Measurements from ENCODE around the gene NPHP4.

The NPHP4 gene

DNA sequence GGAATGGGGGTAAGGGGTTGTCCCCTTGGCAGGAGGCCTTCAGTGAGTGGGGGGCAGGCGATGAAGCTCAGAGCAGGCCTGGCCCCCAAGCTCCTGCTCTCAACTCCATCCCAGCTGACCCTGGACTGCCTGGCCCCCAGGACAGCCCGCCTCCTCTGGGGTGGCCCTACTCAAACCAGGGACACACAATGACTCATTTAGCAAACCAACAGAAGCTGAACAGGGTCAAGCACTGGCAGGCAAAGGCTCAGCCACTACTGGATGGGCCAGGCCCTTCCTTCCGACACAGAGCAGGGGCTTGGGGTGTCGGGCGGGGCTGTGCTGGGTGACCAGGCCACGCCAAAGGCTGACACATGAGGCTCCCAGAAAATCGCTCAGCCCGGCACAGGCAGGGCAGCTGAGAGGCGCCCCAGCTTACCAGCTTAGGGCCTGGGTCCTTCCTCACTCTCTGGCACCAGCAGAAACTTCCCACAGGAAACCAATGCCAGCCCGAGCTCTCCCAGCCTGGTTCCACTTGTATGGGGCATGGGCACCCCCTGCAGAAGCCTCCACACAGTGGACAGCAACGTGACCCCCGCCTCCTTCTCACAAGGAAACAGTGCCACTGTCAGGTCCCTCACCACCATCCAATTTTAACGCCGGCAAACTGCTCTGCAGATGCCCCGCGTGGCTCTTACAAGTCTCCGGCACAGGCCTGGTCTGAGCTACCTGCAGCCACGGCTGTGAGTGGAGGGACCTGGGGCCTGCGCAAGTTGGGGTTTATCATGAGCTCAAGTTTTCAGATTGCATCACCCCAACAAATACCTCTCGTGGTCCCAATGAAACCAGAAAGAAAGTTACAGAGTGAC lies 114.3 kb downstream of the NPHP4 start:
- DNase-seq (ENCODE audit: low read depth in 2 of 2), result no peak

GRCh38 chr1:5877001-5877400 lies 115.2 kb downstream of the NPHP4 start:
- DNase-seq (ENCODE audit: low read depth in 2 of 2), result no peak

GRCh38 chr1:5876094-5876650 lies 116.1 kb downstream of the NPHP4 start:
- no peak for DNase-seq (ENCODE audit: low read depth in 2 of 2)

GRCh38 chr1:5875345-5875910 lies 116.8 kb downstream of the NPHP4 start:
- DNase-seq (ENCODE audit: low read depth in 2 of 2), result no peak

DNA sequence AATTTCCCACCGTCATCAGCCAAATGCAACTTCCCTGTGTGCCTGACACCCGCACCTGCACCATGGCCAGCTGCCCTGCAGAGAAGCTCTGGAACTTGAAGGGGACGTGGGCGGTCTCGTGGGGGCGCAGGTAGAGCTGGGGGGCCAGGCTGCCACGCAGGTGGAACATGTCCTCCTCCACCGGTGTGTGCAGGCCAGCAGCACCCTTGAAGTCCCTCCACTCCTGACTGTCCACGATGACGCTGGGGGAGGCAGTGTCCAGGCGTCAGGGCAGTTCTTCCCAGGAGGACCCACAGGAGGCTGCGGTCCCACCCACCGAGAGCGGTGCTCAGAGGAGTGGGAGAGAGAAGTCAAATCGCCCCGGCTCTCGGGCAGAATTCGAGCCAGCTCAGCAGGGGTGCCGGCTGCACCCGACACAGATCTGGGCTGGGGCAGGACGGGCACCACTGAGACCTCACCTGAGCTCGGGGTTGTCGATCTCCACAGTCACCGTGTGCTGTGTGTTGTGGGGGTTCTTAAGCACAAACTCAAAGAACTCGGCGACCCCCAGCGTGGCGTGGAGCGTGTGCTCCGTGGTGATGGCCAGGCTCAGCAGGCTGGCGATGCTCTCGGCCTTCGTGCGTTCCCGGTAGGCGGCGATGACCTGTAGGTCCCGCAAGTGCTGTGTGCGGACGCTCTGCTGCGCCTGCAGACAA lies 117.7 kb downstream of the NPHP4 start:
- no peak for DNase-seq (ENCODE audit: low read depth in 2 of 2)

- no peak for DNase-seq (ENCODE audit: low read depth in 2 of 2)
Observed at GRCh38 chr1:5873556-5873955, 118.7 kb downstream of the NPHP4 start.

- DNase-seq (ENCODE audit: low read depth in 2 of 2), result no peak
Observed at GRCh38 chr1:5872886-5873285, 119.3 kb downstream of the NPHP4 start.

- DNase-seq (ENCODE audit: low read depth in 2 of 2), result no peak
Observed at GRCh38 chr1:5868931-5869500, 123.2 kb downstream of the NPHP4 start.

- DNase-seq (ENCODE audit: low read depth in 2 of 2), result no peak
Observed at GRCh38 chr1:5865774-5866173, 126.5 kb downstream of the NPHP4 start.

DNA sequence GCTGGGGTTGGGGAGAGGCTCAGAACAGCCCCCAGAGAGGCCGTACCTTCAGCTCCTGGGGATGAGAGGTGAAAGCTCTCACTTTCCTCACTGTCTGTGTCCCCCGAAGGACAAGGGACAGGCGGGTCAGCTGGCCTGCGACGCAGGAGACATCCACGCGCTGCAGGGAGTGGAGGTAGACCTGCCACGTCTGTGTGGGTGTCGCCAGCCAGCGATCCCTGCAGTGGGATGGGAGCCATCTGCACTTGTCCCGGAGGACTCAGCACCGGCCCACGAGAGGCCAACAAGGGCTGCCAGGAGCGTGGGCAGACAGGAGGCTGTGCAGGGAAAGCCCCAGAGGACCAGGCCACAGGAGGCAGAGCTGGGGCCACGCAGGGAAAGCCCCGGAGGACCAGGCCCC lies 127.2 kb downstream of the NPHP4 start:
- no peak for DNase-seq (ENCODE audit: low read depth in 2 of 2)

- DNase-seq (ENCODE audit: low read depth in 2 of 2), result no peak
Observed at GRCh38 chr1:5864256-5864655, 128.0 kb downstream of the NPHP4 start.

- DNase-seq (ENCODE audit: low read depth in 2 of 2), result no peak
Observed at GRCh38 chr1:5863238-5863637, 129.0 kb downstream of the NPHP4 start.

- DNase-seq (ENCODE audit: low read depth in 2 of 2), result no peak
Observed at GRCh38 chr1:5861871-5862825, 130.1 kb downstream of the NPHP4 start.

- no peak for DNase-seq (ENCODE audit: low read depth in 2 of 2)
Observed at GRCh38 chr1:5860277-5860676, 131.9 kb downstream of the NPHP4 start.

DNA sequence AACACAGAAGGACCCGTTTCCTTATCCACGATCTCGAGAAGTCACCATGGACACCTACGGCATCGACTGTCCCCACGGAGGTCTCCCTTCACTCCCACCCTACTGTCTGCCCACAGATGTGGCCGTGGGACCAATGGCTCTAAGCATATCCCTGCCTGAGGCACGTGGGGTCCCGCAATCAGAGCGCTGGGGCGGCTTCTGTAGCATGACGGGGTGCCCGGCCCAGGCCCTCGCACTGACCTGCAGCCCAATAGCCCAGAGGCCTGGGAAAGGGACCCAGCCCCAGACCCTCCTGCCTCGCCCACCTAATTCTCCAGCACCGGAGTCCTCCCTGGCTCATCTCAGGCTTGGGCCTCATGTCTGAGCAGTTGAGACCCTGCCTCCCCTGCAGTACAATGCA lies 132.5 kb downstream of the NPHP4 start:
- DNase-seq (ENCODE audit: low read depth in 2 of 2), result no peak

DNA sequence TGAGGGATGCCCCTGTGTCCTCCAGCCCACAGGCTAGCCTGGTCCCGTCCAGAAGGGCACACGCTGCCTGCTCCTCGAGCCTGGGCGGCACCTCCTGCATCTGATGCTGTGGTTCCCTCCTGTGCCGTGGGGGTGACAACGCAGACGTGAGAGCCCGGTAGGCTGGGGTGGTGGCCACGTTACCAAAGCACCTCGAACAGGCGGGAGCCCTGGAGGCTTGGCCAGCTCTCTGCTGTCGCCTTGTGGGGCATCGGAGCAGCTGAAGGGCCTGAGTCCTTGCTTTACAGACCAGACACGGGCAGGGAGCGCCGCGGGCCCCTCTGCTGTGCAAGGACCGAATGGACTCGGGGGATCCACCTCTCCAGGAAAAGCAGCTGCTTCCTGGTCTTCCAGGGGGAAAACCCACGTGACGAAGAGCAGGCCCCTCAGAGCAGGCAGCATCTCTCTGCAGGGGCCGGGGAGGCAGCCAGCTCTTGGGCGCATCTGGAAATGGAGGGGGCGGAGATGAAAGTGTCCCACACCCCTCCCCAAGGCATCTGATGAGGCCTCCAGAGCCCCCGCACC lies 133.3 kb downstream of the NPHP4 start:
- DNase-seq (ENCODE audit: low read depth in 2 of 2), result no peak

DNA sequence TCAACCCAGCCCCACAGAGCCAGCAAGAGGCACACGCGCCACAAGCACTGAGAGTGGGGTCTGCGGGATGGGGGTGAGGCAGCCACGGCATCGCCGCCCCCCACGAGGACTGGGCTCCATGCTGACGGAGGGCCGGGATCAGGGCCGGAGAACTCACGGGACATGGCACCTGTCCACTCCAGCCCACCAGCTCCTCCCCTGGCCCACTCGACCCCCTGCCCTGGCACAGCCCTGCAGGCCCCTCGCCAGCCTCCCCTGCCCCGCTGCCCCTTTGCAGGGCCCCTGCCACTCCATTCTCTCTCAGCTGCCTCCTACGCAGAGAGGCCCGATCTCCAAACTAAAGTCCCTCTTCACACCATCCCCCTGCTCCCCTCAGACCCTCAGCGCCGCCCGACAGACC lies 134.0 kb downstream of the NPHP4 start:
- no peak for DNase-seq (ENCODE audit: low read depth in 2 of 2)

DNA sequence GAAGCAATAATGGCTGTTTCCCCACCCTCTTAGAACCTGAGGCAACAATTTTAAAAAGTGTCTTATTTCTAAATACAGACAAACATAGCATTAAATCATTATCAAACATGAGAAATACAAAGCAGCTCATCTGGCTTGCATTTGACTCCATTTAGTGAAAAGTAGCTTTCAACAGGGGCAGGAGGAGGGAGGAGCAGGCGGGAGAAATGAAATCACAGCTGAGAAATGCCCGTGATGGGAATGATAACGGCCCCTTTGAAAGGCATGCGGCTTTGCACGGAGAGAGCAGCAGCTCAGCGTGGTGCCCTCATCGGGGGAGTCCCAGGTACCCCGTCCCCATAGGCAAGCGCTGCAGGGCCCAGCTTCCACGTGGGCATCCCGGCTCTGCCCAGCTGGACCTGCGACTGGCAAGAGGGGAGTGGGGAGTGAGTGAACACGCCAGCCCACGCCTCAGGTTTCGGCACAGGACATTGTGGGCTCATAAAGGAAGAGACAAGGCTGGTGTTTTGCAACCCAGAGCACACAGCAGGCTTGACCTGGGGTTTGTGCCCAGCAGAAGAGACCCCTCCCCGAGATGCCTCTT lies 134.6 kb downstream of the NPHP4 start:
- no peak for DNase-seq (ENCODE audit: low read depth in 2 of 2)

DNA sequence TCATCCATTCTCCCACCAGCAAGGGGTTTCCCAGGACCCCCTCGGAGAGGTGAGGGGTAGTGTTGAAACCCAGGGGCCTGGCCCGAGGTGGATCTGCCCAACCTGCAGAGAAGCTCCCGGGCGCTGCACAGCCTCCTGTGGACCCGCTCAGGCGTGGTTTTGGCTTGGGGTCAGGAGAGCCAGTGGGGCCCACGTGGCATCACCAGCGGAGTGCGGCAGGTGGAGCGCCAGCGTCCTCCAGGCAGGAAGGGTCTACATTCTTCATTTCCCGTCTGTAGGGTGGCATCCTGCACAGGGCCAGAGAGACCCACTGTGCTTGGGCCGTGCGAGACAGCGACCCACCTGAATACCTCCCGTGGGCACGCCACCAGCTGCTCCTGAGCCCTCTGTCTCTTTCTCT lies 135.2 kb downstream of the NPHP4 start:
- DNase-seq (ENCODE audit: low read depth in 2 of 2), result no peak

- DNase-seq (ENCODE audit: low read depth in 2 of 2), result no peak
Observed at GRCh38 chr1:5856246-5856815, 135.9 kb downstream of the NPHP4 start.
